ENCODE measurements around the gene PLA2G7. TPM values are rescaled to one million over a fixed set of nuclear protein-coding genes. Genes with fewer than 3 reads are reported as not detected.
"Not testable (repeated sequence)": the region's sequence is repeated elsewhere in the genome, so short reads cannot be mapped to it uniquely, and the experiment has no call there.

The PLA2G7 gene
- total RNA-seq, 1 donor from 2014 or later = 0.48 TPM

DNA sequence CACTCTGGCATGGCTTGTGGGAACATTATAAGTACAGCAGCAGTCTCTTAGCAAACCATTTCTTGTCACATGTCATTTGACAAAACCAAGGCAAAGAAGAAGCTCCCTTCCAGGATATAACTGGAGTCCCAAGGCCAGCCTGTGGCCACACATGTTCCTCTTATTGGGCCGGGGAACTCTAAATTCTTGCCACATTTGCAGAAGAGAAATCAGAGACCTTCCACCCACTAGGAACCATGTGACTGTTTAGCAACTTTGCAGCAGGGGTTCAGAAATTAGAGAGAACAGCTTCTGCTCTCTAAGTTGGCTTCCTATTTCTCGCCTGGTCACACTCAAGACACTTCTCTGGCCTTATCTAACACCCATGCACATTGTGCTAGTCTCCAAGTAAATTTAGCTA is 37.6 kb upstream of the PLA2G7 start:
- Histone ChIP-seq H3K4me2 (ENCODE audit: low read length) (no peak overlapping the region), H3K9ac (ENCODE audit: low read length) (no peak overlapping the region), H3K27ac (ENCODE audit: low read depth, low read length) (no peak overlapping the region), H4K20me1 (ENCODE audit: insufficient read depth, low read length) (no peaks in the 10 kb centered on the region), H3K79me2 (ENCODE audit: insufficient read depth, low read length) (no peaks in the 10 kb centered on the region), H3K9me3 (ENCODE audit: insufficient read depth, low read depth, low read length) (no peaks in the 10 kb centered on the region), H3K4me1 (ENCODE audit: insufficient read depth, low read length) (no peaks in the 10 kb centered on the region), H2AFZ (ENCODE audit: low read depth, low read length) (no peak overlapping the region), H3K27me3 (ENCODE audit: insufficient read depth, low read length) (no peaks in the 10 kb centered on the region), H3K36me3 (ENCODE audit: insufficient read depth, low read length) (no peaks in the 10 kb centered on the region), H3K4me3 (ENCODE audit: insufficient read depth, low read depth, low read length) (no peak overlapping the region)
- Mint-ChIP-seq H3K9me3 (ENCODE audit: unreplicated experiment) (peaks cover 4% of the 10 kb centered on the region), H3K36me3 (ENCODE audit: low read depth, unreplicated experiment) (no peaks in the 10 kb centered on the region), H3K4me1 (ENCODE audit: low read depth, unreplicated experiment) (peaks cover 3% of the 10 kb centered on the region), H3K27me3 (ENCODE audit: low read depth, unreplicated experiment) (peaks cover 4% of the 10 kb centered on the region), H3K4me3 (ENCODE audit: unreplicated experiment) (no peak overlapping the region), H3K27ac (ENCODE audit: unreplicated experiment) (no peak overlapping the region)
- TF ChIP-seq, protein P1, sequence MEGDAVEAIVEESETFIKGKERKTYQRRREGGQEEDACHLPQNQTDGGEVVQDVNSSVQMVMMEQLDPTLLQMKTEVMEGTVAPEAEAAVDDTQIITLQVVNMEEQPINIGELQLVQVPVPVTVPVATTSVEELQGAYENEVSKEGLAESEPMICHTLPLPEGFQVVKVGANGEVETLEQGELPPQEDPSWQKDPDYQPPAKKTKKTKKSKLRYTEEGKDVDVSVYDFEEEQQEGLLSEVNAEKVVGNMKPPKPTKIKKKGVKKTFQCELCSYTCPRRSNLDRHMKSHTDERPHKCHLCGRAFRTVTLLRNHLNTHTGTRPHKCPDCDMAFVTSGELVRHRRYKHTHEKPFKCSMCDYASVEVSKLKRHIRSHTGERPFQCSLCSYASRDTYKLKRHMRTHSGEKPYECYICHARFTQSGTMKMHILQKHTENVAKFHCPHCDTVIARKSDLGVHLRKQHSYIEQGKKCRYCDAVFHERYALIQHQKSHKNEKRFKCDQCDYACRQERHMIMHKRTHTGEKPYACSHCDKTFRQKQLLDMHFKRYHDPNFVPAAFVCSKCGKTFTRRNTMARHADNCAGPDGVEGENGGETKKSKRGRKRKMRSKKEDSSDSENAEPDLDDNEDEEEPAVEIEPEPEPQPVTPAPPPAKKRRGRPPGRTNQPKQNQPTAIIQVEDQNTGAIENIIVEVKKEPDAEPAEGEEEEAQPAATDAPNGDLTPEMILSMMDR (IDR thresholded peaks at IDR 0.05; ENCODE audit: insufficient read depth, low read depth, low read length) = no peak
- TF ChIP-seq EZH2 (IDR thresholded peaks at IDR 0.05; ENCODE audit: insufficient read depth, low read length) = no peak
- no peak for FAIRE-seq
- no peak for DNase-seq (ENCODE audit: low read depth)

DNA sequence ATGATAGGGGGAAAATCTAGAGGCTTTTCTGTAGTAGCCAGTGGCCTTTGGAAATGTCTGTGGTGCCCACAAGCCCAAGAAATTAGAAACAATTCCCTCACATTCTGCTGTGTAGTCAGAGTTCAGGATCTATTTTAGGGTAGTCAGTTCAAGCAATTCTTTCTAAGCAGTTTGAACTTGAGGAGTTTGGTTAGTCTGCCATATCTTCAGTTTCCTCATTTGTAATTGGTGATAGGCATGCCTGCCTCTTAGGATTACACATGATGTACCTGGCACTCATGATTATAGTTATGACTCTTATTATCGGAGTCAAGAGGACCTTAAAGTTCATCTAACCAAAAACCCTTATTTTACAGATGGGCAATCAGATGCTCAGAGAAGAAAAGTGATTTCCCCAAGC is 36.8 kb upstream of the PLA2G7 start:
- no peak overlapping the region for H3K4me3 Mint-ChIP-seq (ENCODE audit: unreplicated experiment)
- DNase-seq (ENCODE audit: low read depth) = no peak
- H3K36me3 Mint-ChIP-seq (ENCODE audit: low read depth, unreplicated experiment) = no peaks in the 10 kb centered on the region
- no peak overlapping the region for H3K4me2 ChIP-seq (ENCODE audit: low read length)
- H3K9ac ChIP-seq (ENCODE audit: low read length) = no peak overlapping the region
- no peaks in the 10 kb centered on the region for H3K36me3 ChIP-seq (ENCODE audit: insufficient read depth, low read length)
- H3K27me3 Mint-ChIP-seq (ENCODE audit: low read depth, unreplicated experiment) = peaks cover 4% of the 10 kb centered on the region
- no peak overlapping the region for H3K4me3 ChIP-seq (ENCODE audit: insufficient read depth, low read depth, low read length)
- TF ChIP-seq EZH2 (IDR thresholded peaks at IDR 0.05; ENCODE audit: insufficient read depth, low read length) = no peak
- peaks cover 3% of the 10 kb centered on the region for H3K4me1 Mint-ChIP-seq (ENCODE audit: low read depth, unreplicated experiment)
- no peaks in the 10 kb centered on the region for H3K79me2 ChIP-seq (ENCODE audit: insufficient read depth, low read length)
- FAIRE-seq = no peak
- no peaks in the 10 kb centered on the region for H3K27me3 ChIP-seq (ENCODE audit: insufficient read depth, low read length)
- peaks cover 4% of the 10 kb centered on the region for H3K9me3 Mint-ChIP-seq (ENCODE audit: unreplicated experiment)
- H3K27ac Mint-ChIP-seq (ENCODE audit: unreplicated experiment) = no peak overlapping the region
- no peak overlapping the region for H3K27ac ChIP-seq (ENCODE audit: low read depth, low read length)
- H3K4me1 ChIP-seq (ENCODE audit: insufficient read depth, low read length) = no peaks in the 10 kb centered on the region
- H3K9me3 ChIP-seq (ENCODE audit: insufficient read depth, low read depth, low read length) = no peaks in the 10 kb centered on the region
- no peaks in the 10 kb centered on the region for H4K20me1 ChIP-seq (ENCODE audit: insufficient read depth, low read length)
- H2AFZ ChIP-seq (ENCODE audit: low read depth, low read length) = no peak overlapping the region

DNA sequence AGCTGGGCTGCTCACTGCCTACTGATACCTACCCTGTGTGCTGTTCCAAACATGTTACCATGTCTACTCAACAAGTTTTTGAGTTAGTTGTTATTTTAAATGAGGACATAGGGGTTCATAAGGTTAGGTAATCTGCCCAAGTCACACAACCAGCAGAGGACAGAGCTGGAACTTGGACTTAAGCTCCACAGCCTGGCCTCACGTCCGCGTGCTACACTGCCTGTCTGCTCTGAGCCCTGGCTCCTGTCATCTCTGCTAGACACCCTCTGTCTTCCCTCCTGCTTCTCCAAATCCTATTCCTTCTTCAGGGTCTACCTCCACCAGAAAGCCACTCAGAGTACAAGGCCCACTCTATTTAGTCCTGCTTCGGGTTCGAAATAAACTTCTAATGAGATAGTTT is 29.8 kb upstream of the PLA2G7 start:
- no peaks in the 10 kb centered on the region for H3K4me1 ChIP-seq (ENCODE audit: insufficient read depth, low read length)
- no peaks in the 10 kb centered on the region for H3K27me3 Mint-ChIP-seq (ENCODE audit: low read depth, unreplicated experiment)
- H3K4me1 Mint-ChIP-seq (ENCODE audit: low read depth, unreplicated experiment) = no peaks in the 10 kb centered on the region
- no peaks in the 10 kb centered on the region for H3K36me3 ChIP-seq (ENCODE audit: insufficient read depth, low read length)
- no peak overlapping the region for H3K27ac ChIP-seq (ENCODE audit: low read depth, low read length)
- no peaks in the 10 kb centered on the region for H4K20me1 ChIP-seq (ENCODE audit: insufficient read depth, low read length)
- H3K9me3 ChIP-seq (ENCODE audit: insufficient read depth, low read depth, low read length) = no peaks in the 10 kb centered on the region
- no peak overlapping the region for H3K4me3 Mint-ChIP-seq (ENCODE audit: unreplicated experiment)
- TF ChIP-seq EZH2 (IDR thresholded peaks at IDR 0.05; ENCODE audit: insufficient read depth, low read length) = no peak
- TF ChIP-seq, protein P1 (IDR thresholded peaks at IDR 0.05; ENCODE audit: insufficient read depth, low read depth, low read length) = no peak
- H2AFZ ChIP-seq (ENCODE audit: low read depth, low read length) = no peak overlapping the region
- no peak overlapping the region for H3K4me3 ChIP-seq (ENCODE audit: insufficient read depth, low read depth, low read length)
- FAIRE-seq = no peak
- no peaks in the 10 kb centered on the region for H3K27me3 ChIP-seq (ENCODE audit: insufficient read depth, low read length)
- no peaks in the 10 kb centered on the region for H3K9me3 Mint-ChIP-seq (ENCODE audit: unreplicated experiment)
- H3K4me2 ChIP-seq (ENCODE audit: low read length) = no peak overlapping the region
- H3K9ac ChIP-seq (ENCODE audit: low read length) = no peak overlapping the region
- no peak for DNase-seq (ENCODE audit: low read depth)
- no peak overlapping the region for H3K27ac Mint-ChIP-seq (ENCODE audit: unreplicated experiment)
- no peaks in the 10 kb centered on the region for H3K79me2 ChIP-seq (ENCODE audit: insufficient read depth, low read length)
- H3K36me3 Mint-ChIP-seq (ENCODE audit: low read depth, unreplicated experiment) = no peaks in the 10 kb centered on the region

DNA sequence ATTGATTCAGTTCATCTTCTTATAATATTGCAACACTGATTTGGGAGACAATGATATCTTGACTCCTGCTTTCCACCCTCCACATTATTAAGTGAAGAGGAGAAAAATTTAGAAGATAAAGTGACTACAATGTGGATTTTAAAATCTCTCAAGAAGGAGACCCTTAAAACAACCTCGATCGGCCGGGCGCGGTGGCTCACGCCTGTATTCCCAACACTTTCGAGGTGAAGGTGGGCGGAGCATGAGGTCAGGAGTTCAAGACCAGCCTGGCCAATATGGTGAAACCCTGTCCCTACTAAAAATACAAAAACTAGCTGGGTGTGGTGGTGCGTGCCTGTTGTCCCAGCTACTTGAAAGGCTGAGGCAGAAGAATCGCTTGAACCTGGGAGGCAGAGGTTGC is 29.1 kb upstream of the PLA2G7 start:
- not testable (repeated sequence) for H3K36me3 Mint-ChIP-seq (ENCODE audit: low read depth, unreplicated experiment); DNase-seq (ENCODE audit: low read depth); H3K27ac Mint-ChIP-seq (ENCODE audit: unreplicated experiment); H3K4me1 Mint-ChIP-seq (ENCODE audit: low read depth, unreplicated experiment); H3K9me3 Mint-ChIP-seq (ENCODE audit: unreplicated experiment); H4K20me1 ChIP-seq (ENCODE audit: insufficient read depth, low read length); H3K4me3 ChIP-seq (ENCODE audit: insufficient read depth, low read depth, low read length); H2AFZ ChIP-seq (ENCODE audit: low read depth, low read length); H3K9ac ChIP-seq (ENCODE audit: low read length); H3K27me3 ChIP-seq (ENCODE audit: insufficient read depth, low read length); H3K9me3 ChIP-seq (ENCODE audit: insufficient read depth, low read depth, low read length); H3K36me3 ChIP-seq (ENCODE audit: insufficient read depth, low read length); H3K4me1 ChIP-seq (ENCODE audit: insufficient read depth, low read length); H3K27ac ChIP-seq (ENCODE audit: low read depth, low read length); H3K27me3 Mint-ChIP-seq (ENCODE audit: low read depth, unreplicated experiment); FAIRE-seq; H3K79me2 ChIP-seq (ENCODE audit: insufficient read depth, low read length); H3K4me3 Mint-ChIP-seq (ENCODE audit: unreplicated experiment); H3K4me2 ChIP-seq (ENCODE audit: low read length)

Measured in astrocyte (in vitro differentiated cells and primary cell).